Astrocyte of the cerebellum (primary cell): ENCODE measurements around the gene SFXN5.
"Not testable (repeated sequence)": the region's sequence is repeated elsewhere in the genome, so short reads cannot be mapped to it uniquely, and the experiment has no call there.

Experiments used
- DNase-seq: peaks from one replicate; pipeline ENCODE4 v3.0.0-alpha.2; 2011; ENCODE audit warnings: low read depth
- H3K4me3 ChIP-seq: 2 replicates; pipeline ENCODE4 v1.5.1; 2011; ENCODE audit warnings: mild to moderate bottlenecking, low read depth, low read length, moderate library complexity
- CTCF ChIP-seq: IDR thresholded peaks from 2 replicates; pipeline ENCODE4 v1.5.1; 2012; ENCODE audit warnings: low read length, low read depth, moderate library complexity, mild to moderate bottlenecking; ENCODE audit errors: missing control alignments
- in situ Hi-C: cut with HindIII; loops from 2 replicates; pipeline ENCODE4 v1.10.0; 2017; ENCODE audit warnings: low sequenced_read_pairs

SFXN5 gene

GRCh38 chr2:73070643-73071359 is 711 bp downstream of the SFXN5 start:
- H3K4me3 ChIP-seq = peak overlapping the region; percentile 80
- no peak for DNase-seq
- no peak for TF ChIP-seq CTCF
- in situ Hi-C loops = no loop called here

- DNase-seq = no peak
- in situ Hi-C loops = no loop called here
- peak overlapping the region; percentile 80 for H3K4me3 ChIP-seq
- TF ChIP-seq CTCF = no peak
These were observed 1.5 kb downstream of the SFXN5 start for GRCh38 chr2:73069855-73070642.

- no peak for TF ChIP-seq CTCF
- H3K4me3 ChIP-seq = peak overlapping the region; percentile 80
- in situ Hi-C loops = no loop called here
- no peak for DNase-seq
These were observed 2.3 kb downstream of the SFXN5 start for GRCh38 chr2:73069041-73069854.

- in situ Hi-C loops = no loop called here
- no peak for DNase-seq
- H3K4me3 ChIP-seq = no peak overlapping the region
- TF ChIP-seq CTCF = no peak
These were observed 3.4 kb downstream of the SFXN5 start for GRCh38 chr2:73068147-73068546.

DNA sequence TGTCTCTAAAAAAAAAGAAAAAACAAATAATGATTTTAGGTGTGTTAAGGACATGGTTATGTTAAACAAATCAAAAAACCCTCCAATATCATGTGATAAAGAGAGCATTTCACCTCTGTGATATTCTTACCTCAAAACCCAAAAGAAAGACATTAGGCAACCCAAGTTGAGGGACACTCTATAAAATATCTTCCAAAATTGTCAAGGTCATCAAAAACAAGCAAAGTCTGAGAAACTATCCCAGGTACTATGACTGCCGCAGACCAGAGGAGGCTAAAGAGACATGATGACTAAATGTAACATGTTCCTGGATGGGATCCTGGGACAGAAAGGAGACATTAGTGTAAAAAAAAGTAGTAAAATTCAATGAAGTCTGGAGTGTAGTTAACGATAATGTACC is 4.5 kb downstream of the SFXN5 start:
- in situ Hi-C loops = no loop called here
- TF ChIP-seq CTCF = no peak
- H3K4me3 ChIP-seq = no peak overlapping the region
- DNase-seq = no peak

GRCh38 chr2:73065070-73065469 is 6.4 kb downstream of the SFXN5 start:
- DNase-seq, in situ Hi-C loops: not testable (repeated sequence)

More at GRCh38 chr2:73065070-73065469, 6.4 kb downstream of the SFXN5 start:
- not testable (repeated sequence) for H3K4me3 ChIP-seq
